Calu3 (cell line): ENCODE data around the gene FOXP1. TPM values are rescaled to one million over a fixed set of nuclear protein-coding genes. Genes with fewer than 3 reads are reported as not detected.

Experiments
- BruUV-seq: library from RNA; stranded (reverse); fragments of 400-500 nt; replicated peaks from 2 replicates; lab custom pipeline; 2021; lab: Mats Ljungman, UMichigan
- CTCF ChIA-PET: fragments of 300-600 bp; sonication (Branson Sonifier 250); formaldehyde crosslinking; loops from one replicate; lab custom pipeline; 2022; ENCODE audit warnings: antibody characterized with exemption; lab: Charles Lee
- DNase-seq: peaks from one replicate; pipeline ENCODE4 v3.0.0; 2022
- H3K27ac Mint-ChIP-seq: one replicate; pipeline ENCODE4 v1.8.0; 2022; ENCODE audit warnings: mixed read lengths; ENCODE audit not compliant: unreplicated experiment
- H3K27me3 Mint-ChIP-seq: one replicate; pipeline ENCODE4 v1.8.0; 2022; ENCODE audit warnings: mixed read lengths; ENCODE audit not compliant: unreplicated experiment
- H3K36me3 Mint-ChIP-seq: one replicate; pipeline ENCODE4 v1.8.0; 2022; ENCODE audit warnings: mild to moderate bottlenecking, moderate library complexity, mixed read lengths; ENCODE audit not compliant: insufficient read depth, unreplicated experiment
- H3K4me1 Mint-ChIP-seq: one replicate; pipeline ENCODE4 v1.8.0; 2022; ENCODE audit warnings: mild to moderate bottlenecking, low read depth, mixed read lengths; ENCODE audit not compliant: unreplicated experiment
- H3K4me3 Mint-ChIP-seq: one replicate; pipeline ENCODE4 v1.8.0; 2022; ENCODE audit warnings: mild to moderate bottlenecking, low read depth, moderate library complexity, mixed read lengths; ENCODE audit not compliant: unreplicated experiment
- H3K9me3 Mint-ChIP-seq: one replicate; pipeline ENCODE4 v1.8.0; 2022; ENCODE audit warnings: low read depth, mixed read lengths; ENCODE audit not compliant: unreplicated experiment
- intact Hi-C: fragments of 100-400 bp; cut with micrococcal nuclease; formaldehyde crosslinking; loops from one replicate; pipeline ENCODE4 v1.10.0; 2022; ENCODE audit not compliant: unreplicated experiment
- total RNA-seq: library from RNA; stranded (reverse); gene quantifications from 2 replicates; pipeline ENCODE4 v1.2.3, GENCODE V29; 2022
- TF ChIP-seq, protein P1 (sequence below): fragments of 200-600 bp; IDR thresholded peaks from one replicate; pipeline ENCODE4 v1.8.0; 2022; ENCODE audit warnings: antibody characterized with exemption; ENCODE audit not compliant: unreplicated experiment

FOXP1 gene
- total RNA-seq, 1 experiment from 2014 or later: 82.8 TPM

DNA sequence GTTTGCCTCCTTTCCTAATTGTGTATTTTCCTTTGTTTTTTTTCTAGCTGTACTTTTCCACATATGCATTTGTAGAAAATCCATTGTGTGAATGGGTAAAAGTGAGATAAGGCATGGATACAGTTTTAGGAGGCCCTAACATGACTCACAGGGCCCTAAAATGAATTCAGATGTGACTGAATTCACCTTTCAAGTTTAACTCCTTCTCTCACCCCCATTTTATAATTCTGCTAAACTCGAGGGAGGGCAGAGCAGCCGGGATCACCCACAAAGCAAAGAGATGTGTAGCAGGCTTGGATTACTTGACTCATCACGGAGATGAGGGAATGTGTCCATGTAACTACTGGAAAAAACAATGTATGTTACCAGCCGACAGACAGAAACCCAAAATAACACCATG, 59.9 kb downstream of the FOXP1 start:
- H3K4me1 Mint-ChIP-seq: peaks cover 16% of the 10 kb centered on the region
- H3K36me3 Mint-ChIP-seq: no peaks in the 10 kb centered on the region
- no peaks in the 10 kb centered on the region for H3K9me3 Mint-ChIP-seq
- CTCF ChIA-PET: no interaction called here
- intact Hi-C loops: no loop called here
- H3K27ac Mint-ChIP-seq: no peak overlapping the region
- no TSS peak for BruUV-seq
- no peak for DNase-seq
- no peaks in the 10 kb centered on the region for H3K27me3 Mint-ChIP-seq
- TF ChIP-seq, protein P1, sequence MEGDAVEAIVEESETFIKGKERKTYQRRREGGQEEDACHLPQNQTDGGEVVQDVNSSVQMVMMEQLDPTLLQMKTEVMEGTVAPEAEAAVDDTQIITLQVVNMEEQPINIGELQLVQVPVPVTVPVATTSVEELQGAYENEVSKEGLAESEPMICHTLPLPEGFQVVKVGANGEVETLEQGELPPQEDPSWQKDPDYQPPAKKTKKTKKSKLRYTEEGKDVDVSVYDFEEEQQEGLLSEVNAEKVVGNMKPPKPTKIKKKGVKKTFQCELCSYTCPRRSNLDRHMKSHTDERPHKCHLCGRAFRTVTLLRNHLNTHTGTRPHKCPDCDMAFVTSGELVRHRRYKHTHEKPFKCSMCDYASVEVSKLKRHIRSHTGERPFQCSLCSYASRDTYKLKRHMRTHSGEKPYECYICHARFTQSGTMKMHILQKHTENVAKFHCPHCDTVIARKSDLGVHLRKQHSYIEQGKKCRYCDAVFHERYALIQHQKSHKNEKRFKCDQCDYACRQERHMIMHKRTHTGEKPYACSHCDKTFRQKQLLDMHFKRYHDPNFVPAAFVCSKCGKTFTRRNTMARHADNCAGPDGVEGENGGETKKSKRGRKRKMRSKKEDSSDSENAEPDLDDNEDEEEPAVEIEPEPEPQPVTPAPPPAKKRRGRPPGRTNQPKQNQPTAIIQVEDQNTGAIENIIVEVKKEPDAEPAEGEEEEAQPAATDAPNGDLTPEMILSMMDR: no peak
- H3K4me3 Mint-ChIP-seq: no peak overlapping the region

DNA sequence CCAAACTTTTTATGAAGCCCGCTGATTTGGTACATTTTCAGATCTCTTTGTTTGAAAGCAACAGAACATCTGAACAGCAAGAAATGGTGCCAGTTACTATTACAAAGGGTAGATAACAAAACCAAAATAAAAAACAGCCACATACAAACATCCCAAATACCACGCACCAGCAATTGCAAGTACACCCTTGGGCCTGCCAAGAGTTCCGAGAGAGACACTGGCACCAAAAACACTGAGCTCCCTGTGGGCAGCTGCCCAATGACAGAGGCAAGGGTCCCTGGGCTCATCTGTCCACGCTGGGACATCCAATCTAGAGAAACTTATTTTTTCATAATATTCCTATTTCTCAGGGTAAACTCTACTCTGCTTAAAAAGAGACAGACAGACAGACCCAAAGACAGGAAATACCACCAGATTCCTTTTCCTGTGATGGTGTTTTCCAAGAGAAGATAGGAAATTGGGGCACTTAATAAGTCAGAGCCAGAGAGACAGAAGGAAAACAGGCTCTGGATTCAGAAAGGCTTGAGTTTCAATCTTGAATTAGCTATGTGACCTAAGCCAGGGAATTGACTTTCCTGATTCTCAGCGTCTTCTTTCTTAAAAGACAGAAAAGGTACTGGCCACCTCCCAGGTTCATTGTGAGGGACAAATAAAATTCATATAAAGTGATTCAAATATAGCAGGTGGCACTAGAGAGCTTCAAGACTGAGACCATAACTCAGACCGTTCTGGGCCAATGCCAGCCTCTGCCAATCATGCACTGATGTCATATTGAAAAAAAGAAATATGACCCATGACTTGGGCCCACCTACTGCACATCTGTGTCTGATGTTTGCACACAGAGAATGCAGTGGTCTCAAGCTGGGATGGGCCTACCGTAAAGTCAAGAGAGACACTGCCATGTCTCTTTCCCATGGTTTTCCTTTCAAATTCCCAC, 61.3 kb downstream of the FOXP1 start:
- CTCF ChIA-PET: no interaction called here
- H3K9me3 Mint-ChIP-seq: no peaks in the 10 kb centered on the region
- TF ChIP-seq, protein P1: no peak
- no TSS peak for BruUV-seq
- H3K4me1 Mint-ChIP-seq: peaks cover 2% of the 10 kb centered on the region
- no peak for DNase-seq
- H3K27ac Mint-ChIP-seq: no peak overlapping the region
- intact Hi-C loops: no loop called here
- no peaks in the 10 kb centered on the region for H3K36me3 Mint-ChIP-seq
- no peak overlapping the region for H3K4me3 Mint-ChIP-seq
- H3K27me3 Mint-ChIP-seq: no peaks in the 10 kb centered on the region

DNA sequence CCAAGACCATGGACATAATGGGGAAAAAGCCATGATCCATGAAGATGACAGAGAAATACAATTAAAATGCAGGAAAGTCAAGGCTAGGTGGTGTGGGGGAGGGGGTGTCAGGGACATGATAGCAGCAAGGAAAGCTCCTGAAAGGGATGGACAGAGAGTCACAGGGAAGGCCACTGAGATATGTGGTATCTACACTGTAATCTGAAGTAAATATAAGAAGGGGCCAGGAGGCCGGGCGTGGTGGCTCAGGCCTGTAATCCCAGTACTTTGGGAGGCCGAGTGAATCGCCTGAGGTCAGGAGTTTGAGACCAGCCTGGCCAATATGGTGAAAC, 62.5 kb downstream of the FOXP1 start:
- BruUV-seq: no TSS peak
- H3K9me3 Mint-ChIP-seq: no peaks in the 10 kb centered on the region
- no peaks in the 10 kb centered on the region for H3K4me1 Mint-ChIP-seq
- H3K27me3 Mint-ChIP-seq: no peaks in the 10 kb centered on the region
- DNase-seq: no peak
- no peak overlapping the region for H3K4me3 Mint-ChIP-seq
- no peak overlapping the region for H3K27ac Mint-ChIP-seq
- intact Hi-C loops: no loop called here
- TF ChIP-seq, protein P1: no peak
- CTCF ChIA-PET: no interaction called here
- H3K36me3 Mint-ChIP-seq: no peaks in the 10 kb centered on the region

DNA sequence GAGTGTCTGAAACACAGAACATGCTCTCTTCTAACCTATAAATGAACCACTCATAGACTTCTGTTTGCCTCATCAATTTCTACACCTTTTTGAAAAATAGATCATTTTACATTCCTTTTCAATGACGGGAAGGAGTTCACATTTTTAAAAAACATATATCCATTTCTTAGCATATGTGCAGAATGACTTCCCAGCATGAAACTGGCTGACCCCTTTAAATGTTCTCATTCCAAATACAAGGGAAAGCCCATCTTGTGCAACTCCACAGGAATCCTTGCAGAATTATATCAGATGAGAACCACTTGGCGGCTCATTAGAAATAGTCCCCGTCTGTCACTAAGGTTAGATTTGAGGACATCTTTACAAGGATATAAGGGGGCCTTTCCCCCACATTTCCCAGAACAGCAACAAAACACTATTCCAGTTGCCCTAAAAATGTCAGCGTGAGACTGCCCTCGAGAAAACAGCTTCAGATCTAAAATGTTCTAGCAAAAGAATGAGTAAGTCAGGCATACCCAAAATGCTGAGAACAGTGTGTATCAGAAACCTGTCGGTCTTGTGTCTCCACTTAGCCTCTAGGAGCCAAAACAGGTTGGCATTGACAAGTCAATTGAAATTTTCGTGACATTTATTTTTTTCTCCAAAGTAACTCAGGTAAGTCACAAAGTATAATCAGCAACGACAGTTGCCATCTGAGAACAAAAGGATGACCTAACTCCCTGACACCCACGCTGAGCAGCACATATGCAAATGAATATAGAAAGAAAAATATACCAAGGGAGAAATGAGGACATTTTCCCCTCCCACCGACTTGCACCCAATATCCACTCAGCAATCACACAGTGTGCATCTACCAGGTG, 63.1 kb downstream of the FOXP1 start:
- no peaks in the 10 kb centered on the region for H3K36me3 Mint-ChIP-seq
- no peak for DNase-seq
- BruUV-seq: no TSS peak
- CTCF ChIA-PET: no interaction called here
- intact Hi-C loops: no loop called here
- H3K4me1 Mint-ChIP-seq: no peaks in the 10 kb centered on the region
- TF ChIP-seq, protein P1: no peak
- H3K27me3 Mint-ChIP-seq: no peaks in the 10 kb centered on the region
- H3K27ac Mint-ChIP-seq: no peak overlapping the region
- no peaks in the 10 kb centered on the region for H3K9me3 Mint-ChIP-seq
- no peak overlapping the region for H3K4me3 Mint-ChIP-seq
